Measurements from ENCODE around the gene ANKZF1. TPM values are rescaled to one million over a fixed set of nuclear protein-coding genes. Genes with fewer than 3 reads are reported as not detected.
A peak's percentile ranks its signal among the peaks of the same experiment; 100 is the strongest.

Gene ANKZF1
- total and polyA plus RNA-seq, 10 of the 15 experiments (the other 5 are each of a cell fraction or from before 2014, with no cell fraction given): 3.1 to 104 (median 35.0) TPM

- no TSS peak for BruUV-seq (replicated peaks)
- Histone ChIP-seq H3K27ac (ENCODE audit: control insufficient read depth, insufficient read depth) (peak overlapping the region; percentile 45), H3K36me3 (ENCODE audit: control insufficient read depth in 2 of 2, insufficient read depth in 2 of 2, low read length in 1 of 2) (peaks cover 12 to 19% of the 10 kb centered on the region in 2 experiments), H3K9me3 (replicated peaks; ENCODE audit: control insufficient read depth, insufficient read depth, low read length) (no peaks in the 10 kb centered on the region), H3K4me3 (no peak overlapping the region; the same call in 1 of the 2 replicates), H3K4me1 (ENCODE audit: control insufficient read depth, insufficient read depth, low read length) (peaks cover 53% of the 10 kb centered on the region), H3K4me2 (ENCODE audit: control insufficient read depth, insufficient read depth) (peak overlapping the region; percentile 35), H3K27me3 (replicated peaks in 1 of 2; ENCODE audit: control insufficient read depth in 2 of 2, insufficient read depth in 2 of 2, low read length in 1 of 2) (no peaks in the 10 kb centered on the region), H3K9ac (ENCODE audit: control insufficient read depth, insufficient read depth, low read length) (no peak overlapping the region), H2AFZ (ENCODE audit: control insufficient read depth, low read depth, low read length) (no peak overlapping the region), H3K79me2 (ENCODE audit: control insufficient read depth, insufficient read depth, low read length) (peaks cover 52% of the 10 kb centered on the region), H4K20me1 (ENCODE audit: control insufficient read depth, insufficient read depth) (0 out of 2 replicates have a peak, but pooled peaks cover 4% of the 10 kb centered on the region)
- intact Hi-C loops (cut with micrococcal nuclease; ENCODE audit: unreplicated experiment): no loop called here
- FAIRE-seq (no peak), ATAC-seq (peak; percentile 11; the same call in 2 of the 3 replicates), DNase-seq (ENCODE audit: low read depth, low spot score) (no peak)
- TF ChIP-seq ZNF384 (IDR thresholded peaks at IDR 0.05; ENCODE audit: borderline replicate concordance, low read depth, low read length) (no peak), IKZF2 (IDR thresholded peaks at IDR 0.05) (peak in 1 of 2 experiments; percentile 12; a peak in 1 of 4 replicates), ZBTB33 (IDR thresholded peaks at IDR 0.05) (0 out of 2 replicates have a peak, but pooled peaks have one; percentile 41), RUNX3 (IDR thresholded peaks at IDR 0.05; ENCODE audit: low read length) (peak; percentile 18; the same call in 1 of the 2 replicates)
- ChIA-PET POLR2A (interaction anchor here (0.6 to 9.0 kb wide), 8 partner anchors 9 to 98 kb away, joined by 3 to 160 read pairs (median 16); partner anchors contain the start of genes ANKZF1, ATG9A, CNPPD1 and DNAJB2), CTCF (interaction anchor here (0.6 to 5.5 kb wide), 6 partner anchors 30 to 89 kb away, joined by 3 to 69 read pairs (median 10); partner anchors contain the start of genes DNAJB2 and SLC23A3), SMC1A (ENCODE audit: uncharacterized antibody, unreplicated experiment) (interaction anchor here (0.9 to 8.6 kb wide), 7 partner anchors 9 to 71 kb away, joined by 3 to 98 read pairs (median 12); partner anchors contain the start of genes ANKZF1, ATG9A, CNPPD1 and DNAJB2), RAD21 (ENCODE audit: unreplicated experiment) (interaction anchor here (1.3 to 3.2 kb wide), 7 partner anchors 9 to 76 kb away, joined by 4 to 46 read pairs (median 14); partner anchors contain the start of genes CNPPD1, DNAJB2 and ZFAND2B)
- in situ Hi-C loops (cut with MboI): no loop called here
- 57% methylated on average over 17 of the region's 17 CpGs for WGBS (ENCODE audit: insufficient coverage, insufficient replicate concordance, low lambda C conversion rate, missing lambda C conversion rate)
These were observed 18.4 kb downstream of the ANKZF1 start for GRCh38 chr2:219247678-219248642.
